ENCODE data around the gene GUCD1. TPM values are rescaled to one million over a fixed set of nuclear protein-coding genes. Genes with fewer than 3 reads are reported as not detected.

Gene GUCD1
- total and polyA plus RNA-seq, 12 donors = 97.0 to 273 (median 168) TPM

DNA sequence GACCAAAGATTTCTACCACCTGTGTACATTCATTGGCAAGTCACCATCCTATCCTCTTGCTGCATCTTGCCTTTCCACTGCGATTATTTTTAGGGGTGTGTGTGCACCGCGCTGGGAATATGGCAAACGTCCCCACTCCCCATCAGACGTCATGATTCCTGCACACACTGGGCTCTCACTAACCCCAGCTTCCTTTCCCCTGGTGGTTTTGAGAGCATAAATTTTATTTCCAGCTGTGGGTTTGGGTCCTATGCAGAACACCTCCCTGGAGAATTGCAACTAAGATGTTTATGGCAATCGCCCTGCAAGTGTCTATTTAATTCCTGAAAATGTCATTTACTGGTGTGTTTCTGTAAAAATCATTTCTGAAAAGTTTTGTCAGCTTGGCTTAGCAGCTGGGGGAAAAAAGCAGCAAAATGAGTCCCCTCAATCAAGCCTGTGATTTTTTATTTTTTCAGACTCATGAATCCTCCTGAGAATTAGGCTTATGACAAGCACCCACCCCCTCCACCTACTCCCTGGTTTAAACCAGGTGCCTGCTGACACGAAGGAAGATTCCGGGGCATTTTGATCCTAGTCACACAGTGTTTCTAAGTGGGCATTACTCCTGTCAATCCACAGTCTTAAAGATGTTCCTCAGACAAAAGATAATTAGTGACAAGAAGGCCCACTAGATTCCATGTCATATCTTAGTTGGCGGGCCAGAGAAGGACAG, 36.0 kb downstream of the GUCD1 start:
- intact Hi-C loops (cut with DNase I) = loop anchor here in 2 of 10 donors (5.0 to 10.0 kb wide), 2 partner anchors 97 to 254 kb away; no protein-coding TSS in a partner anchor
- ATAC-seq = peak in 4 of 8 donors; percentile 26 to 63 (median 44)
- DNase-seq = no peak

DNA sequence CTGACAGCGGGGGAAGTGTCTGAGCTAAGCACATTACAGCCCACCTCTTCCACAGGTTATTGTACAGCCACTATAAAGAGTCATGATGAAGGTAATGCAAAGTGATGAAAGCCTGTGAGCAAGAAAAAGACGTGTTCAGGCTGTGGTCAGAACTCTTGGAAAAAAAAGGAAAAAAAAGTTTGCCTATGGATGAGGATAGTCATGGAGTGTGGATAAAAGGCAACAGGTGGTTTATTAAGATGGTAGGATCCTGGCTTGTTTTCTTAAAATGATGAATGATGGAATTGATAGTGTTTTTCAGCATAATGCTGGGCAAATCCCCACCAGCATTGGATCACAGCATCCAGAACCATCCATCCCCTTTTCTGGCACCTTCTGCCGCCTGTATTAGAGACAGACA, 36.7 kb downstream of the GUCD1 start:
- Histone ChIP-seq H3K4me3 (no peak overlapping the region), H3K27ac (no peak overlapping the region), H3K36me3 (no peaks in the 10 kb centered on the region), H3K9me3 (no peaks in the 10 kb centered on the region), H3K4me1 (peaks cover 0 to 27% (median 11%) of the 10 kb centered on the region in 9 donors), H3K27me3 (no peaks in the 10 kb centered on the region)
- DNase-seq (no peak), ATAC-seq (no peak)
- WGBS, 2 donors = 73 to 91% methylated on average over 3 of the region's 3 CpGs
- TF ChIP-seq, protein P1, sequence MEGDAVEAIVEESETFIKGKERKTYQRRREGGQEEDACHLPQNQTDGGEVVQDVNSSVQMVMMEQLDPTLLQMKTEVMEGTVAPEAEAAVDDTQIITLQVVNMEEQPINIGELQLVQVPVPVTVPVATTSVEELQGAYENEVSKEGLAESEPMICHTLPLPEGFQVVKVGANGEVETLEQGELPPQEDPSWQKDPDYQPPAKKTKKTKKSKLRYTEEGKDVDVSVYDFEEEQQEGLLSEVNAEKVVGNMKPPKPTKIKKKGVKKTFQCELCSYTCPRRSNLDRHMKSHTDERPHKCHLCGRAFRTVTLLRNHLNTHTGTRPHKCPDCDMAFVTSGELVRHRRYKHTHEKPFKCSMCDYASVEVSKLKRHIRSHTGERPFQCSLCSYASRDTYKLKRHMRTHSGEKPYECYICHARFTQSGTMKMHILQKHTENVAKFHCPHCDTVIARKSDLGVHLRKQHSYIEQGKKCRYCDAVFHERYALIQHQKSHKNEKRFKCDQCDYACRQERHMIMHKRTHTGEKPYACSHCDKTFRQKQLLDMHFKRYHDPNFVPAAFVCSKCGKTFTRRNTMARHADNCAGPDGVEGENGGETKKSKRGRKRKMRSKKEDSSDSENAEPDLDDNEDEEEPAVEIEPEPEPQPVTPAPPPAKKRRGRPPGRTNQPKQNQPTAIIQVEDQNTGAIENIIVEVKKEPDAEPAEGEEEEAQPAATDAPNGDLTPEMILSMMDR (IDR thresholded peaks at IDR 0.05) = no peak
- intact Hi-C loops (cut with DNase I) = loop anchor here in 2 of 10 donors (5.0 to 10.0 kb wide), 2 partner anchors 96 to 253 kb away; no protein-coding TSS in a partner anchor

More for the DNA sequence above, 36.0 kb downstream of the GUCD1 start:
- no peaks in the 10 kb centered on the region for H3K36me3 ChIP-seq
- peaks cover 0 to 30% (median 12%) of the 10 kb centered on the region in 9 donors for H3K4me1 ChIP-seq
- no peaks in the 10 kb centered on the region for H3K27me3 ChIP-seq
- 59 to 68% methylated on average over 9 of the region's 9 CpGs for WGBS, 2 donors
- no peak overlapping the region for H3K4me3 ChIP-seq
- TF ChIP-seq, protein P1 (IDR thresholded peaks at IDR 0.05) = no peak
- H3K9me3 ChIP-seq = no peaks in the 10 kb centered on the region
- H3K27ac ChIP-seq = peak overlapping the region in 1 of 10 donors; percentile 6

DNA sequence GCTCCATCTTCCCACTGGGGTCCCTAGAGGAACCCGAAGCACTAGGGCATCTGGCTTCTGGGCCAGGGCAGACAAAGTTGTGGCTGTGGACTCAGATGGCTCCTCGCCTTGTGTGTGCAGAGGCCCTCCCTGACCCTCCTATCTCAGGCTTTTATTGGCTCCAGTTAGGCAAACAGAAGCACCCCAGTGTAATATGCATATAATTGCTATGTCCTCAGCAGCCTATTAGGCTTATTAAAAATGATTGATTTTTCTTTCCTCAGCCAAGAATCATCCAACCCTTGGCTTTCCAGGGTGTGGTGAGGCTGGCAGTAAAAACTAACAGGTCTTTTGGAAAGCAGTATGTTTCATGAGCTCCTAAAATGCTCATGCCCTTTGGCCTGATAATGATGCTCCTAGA, 37.5 kb downstream of the GUCD1 start:
- 96 to 100% methylated on average over 2 of the region's 2 CpGs for WGBS, 2 donors
- no peak for ATAC-seq
- Histone ChIP-seq H3K4me1 (peaks cover 0 to 29% (median 11%) of the 10 kb centered on the region in 9 donors), H3K4me3 (no peak overlapping the region), H3K36me3 (no peaks in the 10 kb centered on the region), H3K9me3 (no peaks in the 10 kb centered on the region), H3K27me3 (no peaks in the 10 kb centered on the region), H3K27ac (no peak overlapping the region)
- TF ChIP-seq, protein P1 (IDR thresholded peaks at IDR 0.05) = no peak
- intact Hi-C loops (cut with DNase I) = loop anchor here in 2 of 10 donors (5.0 to 10.0 kb wide), 2 partner anchors 95 to 253 kb away; no protein-coding TSS in a partner anchor
- DNase-seq = no peak

DNA sequence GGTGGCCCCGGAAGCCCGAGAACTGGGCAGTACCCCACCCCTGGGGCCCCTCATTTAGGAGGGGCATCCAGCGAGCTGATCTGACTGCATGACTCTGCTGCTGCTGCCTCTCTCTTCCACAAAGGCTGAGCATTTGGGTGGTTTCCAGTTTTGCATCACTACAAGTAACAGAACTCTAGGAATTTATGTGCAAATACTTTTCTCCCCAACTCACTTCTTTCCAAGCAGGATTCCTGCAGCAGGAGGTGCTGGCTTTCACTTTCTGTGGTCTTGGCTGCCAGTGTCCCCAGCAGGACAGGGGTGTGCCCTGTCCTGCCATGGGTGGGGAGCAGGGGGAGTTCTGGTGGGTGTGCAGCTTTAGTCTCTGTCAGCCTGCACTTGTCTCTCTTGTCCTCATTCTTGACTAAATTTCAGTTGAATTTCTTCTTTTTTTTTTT, 38.6 kb downstream of the GUCD1 start:
- DNase-seq = no peak

More for the DNA sequence above, 38.6 kb downstream of the GUCD1 start:
- TF ChIP-seq, protein P1 (IDR thresholded peaks at IDR 0.05) = no peak
- no peaks in the 10 kb centered on the region for H3K36me3 ChIP-seq
- no peaks in the 10 kb centered on the region for H3K27me3 ChIP-seq
- WGBS, 2 donors = 44 to 58% methylated on average over 3 of the region's 3 CpGs
- no peak for ATAC-seq
- H3K4me3 ChIP-seq = no peak overlapping the region
- no peak overlapping the region for H3K27ac ChIP-seq
- intact Hi-C loops (cut with DNase I) = loop anchor here in 2 of 10 donors (5.0 to 10.0 kb wide), 2 partner anchors 94 to 252 kb away; no protein-coding TSS in a partner anchor
- H3K9me3 ChIP-seq = no peaks in the 10 kb centered on the region
- H3K4me1 ChIP-seq = peaks cover 0 to 34% (median 16%) of the 10 kb centered on the region in 9 donors

Data from heart right ventricle (tissue), 16 donors.